K562 treated with DMSO at 1 percent for 12 hours (cell line): ENCODE results near the gene MAP3K12. TPM values are rescaled to one million over a fixed set of nuclear protein-coding genes. Genes with fewer than 3 reads are reported as not detected.

ENCODE experiments used
- total RNA-seq: library from RNA; unstranded; fragments of 300-600 nt; gene quantifications from 2 replicates; pipeline ENCODE4 v1.2.3, GENCODE V29; 2022; ENCODE audit not compliant: insufficient read depth

MAP3K12 gene, protein sequence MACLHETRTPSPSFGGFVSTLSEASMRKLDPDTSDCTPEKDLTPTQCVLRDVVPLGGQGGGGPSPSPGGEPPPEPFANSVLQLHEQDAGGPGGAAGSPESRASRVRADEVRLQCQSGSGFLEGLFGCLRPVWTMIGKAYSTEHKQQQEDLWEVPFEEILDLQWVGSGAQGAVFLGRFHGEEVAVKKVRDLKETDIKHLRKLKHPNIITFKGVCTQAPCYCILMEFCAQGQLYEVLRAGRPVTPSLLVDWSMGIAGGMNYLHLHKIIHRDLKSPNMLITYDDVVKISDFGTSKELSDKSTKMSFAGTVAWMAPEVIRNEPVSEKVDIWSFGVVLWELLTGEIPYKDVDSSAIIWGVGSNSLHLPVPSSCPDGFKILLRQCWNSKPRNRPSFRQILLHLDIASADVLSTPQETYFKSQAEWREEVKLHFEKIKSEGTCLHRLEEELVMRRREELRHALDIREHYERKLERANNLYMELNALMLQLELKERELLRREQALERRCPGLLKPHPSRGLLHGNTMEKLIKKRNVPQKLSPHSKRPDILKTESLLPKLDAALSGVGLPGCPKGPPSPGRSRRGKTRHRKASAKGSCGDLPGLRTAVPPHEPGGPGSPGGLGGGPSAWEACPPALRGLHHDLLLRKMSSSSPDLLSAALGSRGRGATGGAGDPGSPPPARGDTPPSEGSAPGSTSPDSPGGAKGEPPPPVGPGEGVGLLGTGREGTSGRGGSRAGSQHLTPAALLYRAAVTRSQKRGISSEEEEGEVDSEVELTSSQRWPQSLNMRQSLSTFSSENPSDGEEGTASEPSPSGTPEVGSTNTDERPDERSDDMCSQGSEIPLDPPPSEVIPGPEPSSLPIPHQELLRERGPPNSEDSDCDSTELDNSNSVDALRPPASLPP
- total RNA-seq = 2.2 and 5.2 TPM in 2 replicates

DNA sequence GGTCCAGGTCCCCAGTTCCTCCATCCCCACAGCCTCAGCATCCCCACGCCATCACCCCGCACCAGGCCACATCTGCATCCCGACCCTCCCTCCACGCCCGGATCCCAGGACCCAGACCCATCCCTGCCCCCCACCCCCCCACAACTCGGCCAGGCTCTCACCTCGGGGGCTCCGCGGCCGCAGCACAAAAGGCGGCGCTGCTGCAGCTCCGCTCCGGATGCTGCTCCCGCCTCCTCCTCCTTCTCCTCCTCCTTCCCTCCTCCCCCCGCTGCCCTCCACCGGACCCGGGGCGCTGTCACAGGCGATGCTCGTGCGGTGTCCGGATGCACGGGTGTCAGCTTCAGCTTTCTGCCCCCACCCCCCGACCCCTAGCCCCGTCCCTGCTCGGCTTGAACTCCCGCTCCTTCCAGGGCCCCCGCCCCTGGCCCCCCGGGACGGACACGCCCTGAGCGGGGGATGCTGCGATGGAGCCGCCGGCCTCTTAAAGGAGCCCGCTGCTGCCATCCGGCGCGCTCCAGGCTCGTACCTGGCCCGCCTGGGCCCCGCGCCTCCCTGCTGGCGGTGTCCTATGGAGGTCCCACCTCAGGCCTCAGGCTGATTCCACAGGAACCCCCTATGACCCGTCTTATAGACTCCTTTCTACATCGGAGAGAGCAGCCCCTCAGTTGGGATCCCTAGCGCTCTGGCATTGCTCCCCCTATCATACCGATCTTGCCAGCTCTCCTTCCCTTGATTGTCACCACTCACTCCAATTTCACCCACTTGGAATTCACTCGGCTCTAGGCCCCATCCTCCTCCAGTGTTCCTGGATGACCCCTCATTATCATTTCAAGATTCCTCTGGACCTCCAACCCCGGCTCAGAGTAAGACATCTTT, at the start of gene MAP3K12:
MAP3K12 (minus strand) TSS at position 193 of the 876 bp plus-strand sequence. CDS start 12,067 bp downstream, outside the sequence.

DNA sequence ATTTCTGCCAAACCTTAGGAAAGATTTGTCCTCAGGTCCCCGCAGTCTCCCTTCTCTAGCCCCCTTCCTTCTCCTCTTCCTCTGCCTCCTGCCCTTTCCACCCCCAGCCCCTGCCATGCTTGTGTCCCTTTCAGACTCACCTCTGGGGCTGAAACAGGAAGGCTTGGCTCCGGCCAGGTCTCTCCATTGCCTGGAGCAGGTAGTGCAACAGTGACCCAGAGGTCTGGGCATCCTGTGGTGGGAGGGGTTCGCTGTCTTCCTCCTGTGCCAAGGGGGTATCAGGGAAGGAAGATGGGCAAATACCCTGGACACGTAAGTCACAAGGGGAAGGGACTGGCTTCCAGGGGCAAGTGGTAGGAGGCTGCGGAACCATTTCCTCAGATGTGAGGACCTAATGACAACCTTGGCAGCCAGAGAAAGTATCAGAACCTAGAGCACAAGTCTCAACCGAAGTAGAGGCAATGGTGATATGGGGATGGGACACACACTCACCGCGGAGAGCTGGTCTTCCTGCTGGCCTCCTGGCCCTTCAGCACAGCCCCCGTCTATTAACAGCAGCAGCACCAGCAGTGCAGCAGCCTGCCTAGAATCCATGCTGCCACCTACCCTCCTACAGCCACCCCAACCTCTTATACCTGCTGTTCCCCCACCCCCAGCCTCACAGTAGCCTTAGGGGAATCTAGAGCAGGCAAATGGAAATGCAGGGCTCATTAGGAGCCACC, 7.8 kb upstream of the MAP3K12 start, which contains the start of gene NPFF:
NPFF (minus strand) TSS at position 604 of the 722 bp plus-strand sequence; CDS start at position 594, 10 bp downstream.

DNA sequence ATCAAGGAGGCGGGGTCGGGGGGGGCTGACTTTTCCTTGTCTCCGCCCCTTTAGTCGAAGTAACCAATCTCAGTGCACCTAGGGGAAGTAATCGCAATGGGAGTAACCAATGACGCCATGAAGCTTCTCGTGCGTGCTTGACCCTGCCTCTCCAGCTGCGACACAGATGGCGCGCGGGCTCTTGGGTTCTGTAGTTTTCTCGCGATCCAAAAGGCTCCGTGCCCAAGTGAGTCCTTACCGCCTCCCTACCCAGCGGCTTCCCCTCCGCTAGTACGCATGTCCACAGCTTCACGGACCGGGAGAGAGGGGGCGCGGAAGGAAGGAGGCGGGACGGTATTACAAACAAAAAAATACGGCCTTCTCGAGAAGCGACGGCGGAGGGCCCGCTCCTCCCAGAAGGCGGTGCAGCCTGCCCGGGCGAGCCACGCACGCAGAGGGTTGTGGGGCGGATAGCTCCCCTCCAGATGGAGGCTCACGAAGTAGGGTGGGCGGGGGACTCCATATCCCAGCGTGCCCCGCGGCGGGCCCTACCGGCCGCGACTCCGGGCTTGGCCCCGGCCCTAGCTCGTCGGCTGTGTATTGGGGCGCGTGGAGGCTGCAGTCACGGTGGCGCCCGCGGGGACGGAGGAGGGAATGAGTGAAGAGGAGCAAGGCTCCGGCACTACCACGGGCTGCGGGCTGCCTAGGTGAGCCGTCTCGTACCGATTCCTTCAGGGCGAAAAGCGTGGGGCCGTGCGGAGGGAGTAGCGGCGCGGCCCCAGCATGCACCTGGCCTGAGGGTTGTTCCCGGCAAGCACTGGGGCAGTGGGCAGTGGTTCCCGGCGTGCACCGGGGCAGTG, 1.7 kb upstream of the MAP3K12 start, which contains the start of gene TARBP2:
TARBP2 (plus strand) TSS at position 508 of the 839 bp plus-strand sequence; CDS start at position 634, 126 bp downstream.

DNA sequence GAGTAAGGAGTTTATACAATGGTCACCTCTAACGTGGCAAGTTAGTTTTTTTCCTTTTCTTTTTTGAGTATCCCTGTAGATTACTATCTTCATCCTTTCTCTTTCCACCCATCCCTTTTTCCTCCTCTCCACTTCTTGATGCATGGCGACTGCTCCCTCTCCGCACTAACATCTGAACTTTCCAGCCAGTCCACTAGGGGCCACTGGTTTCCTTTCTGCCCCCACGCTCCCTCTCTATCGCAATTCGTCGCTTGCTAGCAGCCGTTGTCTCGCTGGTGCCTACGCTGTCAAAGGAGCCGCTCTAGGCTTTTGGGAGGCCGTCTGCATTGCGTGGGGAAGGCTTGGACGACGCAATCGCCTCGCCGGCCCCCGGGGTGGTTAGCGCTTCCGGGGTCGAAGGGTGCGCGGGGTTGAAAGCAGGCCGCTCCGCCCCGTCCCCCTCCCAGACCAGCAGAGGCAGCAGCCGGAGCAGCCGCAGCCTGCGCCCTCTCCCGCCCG, 47.5 kb downstream of the MAP3K12 start, which contains the start of gene PCBP2:
PCBP2 (plus strand) TSS at position 442 of the 498 bp plus-strand sequence. CDS start 2,699 bp downstream, outside the sequence.

DNA sequence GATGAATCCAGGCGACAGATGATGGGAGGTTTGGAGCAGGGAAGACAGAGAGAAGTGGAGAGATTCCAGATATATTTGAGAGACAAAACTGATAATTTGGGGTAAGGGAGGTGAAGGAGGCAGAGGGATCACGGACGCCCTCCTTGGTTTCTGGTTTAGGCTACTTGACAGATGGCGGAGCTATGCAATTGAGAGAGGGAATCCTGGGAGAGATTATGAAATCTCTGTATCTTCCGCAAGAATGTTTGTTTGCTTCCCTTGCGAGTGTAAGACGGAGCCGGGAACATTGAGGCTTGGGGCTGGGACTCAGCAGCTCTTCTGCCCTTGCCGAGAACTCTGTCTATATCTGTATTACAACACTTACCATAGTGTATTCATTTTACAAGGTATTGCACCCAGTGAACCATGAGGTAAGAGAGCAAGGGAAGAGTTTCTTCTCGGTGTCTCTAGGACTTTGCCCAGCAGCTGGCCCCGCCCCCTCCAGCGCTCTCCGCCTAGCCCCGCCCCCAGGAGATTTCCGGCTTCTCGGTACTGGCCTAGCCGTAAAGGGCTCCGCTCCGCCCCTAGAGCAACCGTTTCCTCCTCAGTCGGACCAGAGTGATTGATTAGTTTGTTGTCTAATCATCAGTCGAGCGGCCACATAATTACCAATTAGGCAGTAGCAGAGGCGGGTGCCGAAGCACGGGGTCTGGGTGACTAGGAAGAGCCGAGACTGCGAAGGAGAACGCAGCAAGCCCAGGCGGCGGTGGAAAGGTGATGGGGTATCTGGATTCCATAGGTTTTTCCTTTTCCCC, 58.0 kb downstream of the MAP3K12 start, which contains the start of gene PRR13:
PRR13 (plus strand) TSS at position 695 of the 794 bp plus-strand sequence. CDS start 981 bp downstream, outside the sequence.

Other genes with a start within 250 kb of the MAP3K12 start
- gene ESPL1, start 231.2 kb downstream of the MAP3K12 start, total RNA-seq = 17.5 and 36.3 TPM in 2 replicates
- 588 and 822 TPM in 2 replicates for gene PFDN5, start 203.9 kb downstream of the MAP3K12 start, total RNA-seq
- 7.5 and 15.2 TPM in 2 replicates for gene MYG1, start 199.8 kb downstream of the MAP3K12 start, total RNA-seq
- 54.6 and 62.3 TPM in 2 replicates for gene AAAS, start 177.8 kb downstream of the MAP3K12 start, total RNA-seq
- gene SP7, start 163.1 kb downstream of the MAP3K12 start, total RNA-seq = not detected in 2 replicates
- 5.8 and 33.8 TPM in 2 replicates for gene SP1, start 119.3 kb downstream of the MAP3K12 start, total RNA-seq
- 63.1 and 64.0 TPM in 2 replicates for gene AMHR2, start 75.6 kb downstream of the MAP3K12 start, total RNA-seq
- 204 and 264 TPM in 2 replicates for gene PRR13, start 57.7 kb downstream of the MAP3K12 start, total RNA-seq
- 728 and 1,071 TPM in 2 replicates for gene PCBP2, start 47.4 kb downstream of the MAP3K12 start, total RNA-seq
- gene TARBP2, start 1.8 kb upstream of the MAP3K12 start, total RNA-seq = 60.8 and 65.7 TPM in 2 replicates
- not detected in 2 replicates for gene NPFF, start 8.0 kb upstream of the MAP3K12 start, total RNA-seq
- gene ATF7, start 126.9 kb upstream of the MAP3K12 start, total RNA-seq = 3.7 and 15.8 TPM in 2 replicates
- gene ATP5MC2, start 176.6 kb upstream of the MAP3K12 start, total RNA-seq = 487 and 568 TPM in 2 replicates
- gene CALCOCO1, start 228.0 kb upstream of the MAP3K12 start, total RNA-seq = 11.7 and 34.7 TPM in 2 replicates